Stimulated activated CD4-positive, alpha-beta T cell treated with anti-CD3 and anti-CD28 coated beads, TNF-alpha, amount 100 ng/mL, for 4 hours (primary cell): ENCODE measurements around the gene ST3GAL5.

Source experiments
- DNase-seq, 3 experiments: peaks; one replicate each; pipeline ENCODE4 v3.0.0-alpha.2; 2020; ENCODE audit warnings: low read depth in 3 of 3

Gene ST3GAL5

DNA sequence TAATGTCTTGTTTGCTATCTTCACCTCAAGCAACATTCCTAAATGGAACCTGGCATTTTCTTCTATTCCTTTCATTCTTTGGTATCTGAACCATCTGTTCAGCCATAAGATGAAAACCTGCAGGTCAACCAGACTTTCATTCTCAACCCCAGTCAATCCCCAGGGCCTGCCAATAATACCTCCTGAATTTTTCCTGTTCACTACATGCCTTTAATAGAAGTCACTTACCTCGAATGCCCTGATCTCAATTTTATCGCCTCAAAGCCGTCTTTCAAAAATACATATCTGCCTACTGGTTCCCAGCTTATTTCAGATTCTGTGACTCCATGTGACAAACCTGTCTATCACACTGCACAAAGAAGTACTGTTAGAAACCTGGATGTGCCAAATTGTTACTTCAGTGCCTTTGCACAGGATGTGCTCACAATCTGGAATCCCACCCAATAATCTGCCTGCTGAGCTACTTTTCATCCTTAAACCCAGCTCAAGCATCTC, 22.6 kb downstream of the ST3GAL5 start:
- DNase-seq: no peak

- DNase-seq: no peak
Measured at GRCh38 chr2:85865539-85866164, 23.1 kb downstream of the ST3GAL5 start.

- DNase-seq: no peak
Measured at GRCh38 chr2:85864654-85865053, 24.1 kb downstream of the ST3GAL5 start.

DNA sequence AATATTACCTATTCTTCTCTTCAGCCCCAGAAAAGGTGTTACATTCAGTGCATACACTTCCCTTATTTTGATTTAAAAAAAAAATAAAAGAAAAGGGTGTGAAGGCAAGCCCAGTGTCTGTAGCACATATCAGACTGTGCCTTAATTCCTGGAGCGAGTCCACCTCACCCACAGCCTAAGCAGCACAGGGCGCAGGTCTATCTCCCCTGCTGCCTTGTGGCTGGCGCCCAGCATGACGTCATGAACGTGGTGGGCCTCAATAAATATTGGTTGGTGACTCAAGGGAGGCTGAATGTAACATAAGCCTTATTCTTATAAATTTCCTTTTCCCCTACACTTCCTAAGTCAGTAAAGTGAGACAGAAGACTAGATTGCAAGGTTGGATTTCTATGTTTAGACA, 26.4 kb downstream of the ST3GAL5 start:
- no peak for DNase-seq

DNA sequence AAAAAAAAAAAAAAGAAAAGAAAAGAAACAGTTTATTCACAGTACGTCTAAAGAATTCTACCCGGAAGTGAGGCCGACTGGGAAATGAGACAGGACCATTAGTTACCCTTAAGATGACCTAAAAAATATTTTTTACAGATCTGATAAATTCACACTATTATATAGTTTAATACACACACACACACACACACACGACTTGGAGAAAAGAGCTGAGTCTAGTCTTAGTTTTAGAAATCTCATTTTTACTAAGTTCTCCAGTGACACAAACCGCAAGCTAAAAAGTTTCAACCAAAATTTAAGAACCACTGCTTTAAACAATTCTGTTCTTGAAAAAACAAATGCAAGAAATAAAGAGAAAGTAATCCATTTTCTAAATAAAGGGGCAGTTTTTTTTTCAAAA, 27.1 kb downstream of the ST3GAL5 start:
- no peak for DNase-seq

- DNase-seq: no peak
Measured at GRCh38 chr2:85861180-85861579, 27.6 kb downstream of the ST3GAL5 start.

DNA sequence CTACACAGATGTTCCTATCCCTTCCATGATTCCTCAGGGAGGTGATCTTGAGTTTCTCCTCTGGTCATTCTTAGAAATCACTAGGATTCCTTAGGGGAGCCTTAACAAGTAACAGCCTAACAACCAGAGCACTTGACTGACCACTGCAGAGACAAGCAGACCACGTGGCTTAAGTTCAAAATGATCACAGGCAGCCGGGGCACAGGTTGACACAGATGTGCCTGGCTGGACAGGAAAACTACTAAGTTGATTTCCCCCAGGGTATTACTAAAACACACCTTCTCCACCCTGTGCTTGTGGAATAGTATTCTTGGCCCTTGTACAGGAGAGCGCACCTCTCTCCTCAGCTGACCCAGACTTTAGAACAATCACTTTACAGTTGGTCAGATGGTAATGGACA, 29.9 kb downstream of the ST3GAL5 start:
- DNase-seq: no peak

GRCh38 chr2:85854897-85855296, 33.9 kb downstream of the ST3GAL5 start:
- DNase-seq: no peak

- DNase-seq: no peak
Measured at GRCh38 chr2:85854166-85854509, 34.7 kb downstream of the ST3GAL5 start.

DNA sequence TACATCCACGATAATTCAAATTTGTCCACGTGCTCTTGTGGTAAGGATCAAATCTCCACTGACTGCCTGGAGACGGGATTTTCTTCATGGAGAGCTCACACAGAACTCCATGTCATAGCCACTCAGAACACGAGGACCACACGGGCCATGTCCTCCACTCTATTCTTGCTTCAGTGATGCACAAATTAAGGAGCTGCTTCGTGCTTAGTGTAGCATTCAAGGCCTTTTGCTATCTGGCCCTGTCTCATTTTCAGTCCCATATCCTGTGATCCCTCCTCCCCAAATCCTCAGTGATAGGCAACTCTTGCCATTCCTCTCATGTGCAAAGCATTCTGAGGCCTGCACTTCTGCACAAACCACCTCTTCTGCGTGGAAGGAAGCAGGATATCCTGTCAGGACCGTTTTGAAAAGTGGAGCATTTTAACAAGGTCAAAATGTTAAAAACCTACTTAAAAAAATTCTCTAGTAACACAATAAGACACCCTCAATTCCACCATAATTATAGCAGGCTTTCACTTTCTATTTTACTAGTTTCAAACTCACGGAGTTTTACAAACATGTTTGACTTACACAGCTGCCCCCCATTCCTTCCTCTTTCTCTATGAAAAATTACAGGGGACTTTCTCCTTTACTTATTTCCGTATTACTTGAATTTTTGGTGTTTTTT, 35.2 kb downstream of the ST3GAL5 start:
- no peak for DNase-seq

- peak in 2 of 3 experiments; percentile 33 for DNase-seq
Measured at GRCh38 chr2:85852937-85853498, 35.8 kb downstream of the ST3GAL5 start.

DNA sequence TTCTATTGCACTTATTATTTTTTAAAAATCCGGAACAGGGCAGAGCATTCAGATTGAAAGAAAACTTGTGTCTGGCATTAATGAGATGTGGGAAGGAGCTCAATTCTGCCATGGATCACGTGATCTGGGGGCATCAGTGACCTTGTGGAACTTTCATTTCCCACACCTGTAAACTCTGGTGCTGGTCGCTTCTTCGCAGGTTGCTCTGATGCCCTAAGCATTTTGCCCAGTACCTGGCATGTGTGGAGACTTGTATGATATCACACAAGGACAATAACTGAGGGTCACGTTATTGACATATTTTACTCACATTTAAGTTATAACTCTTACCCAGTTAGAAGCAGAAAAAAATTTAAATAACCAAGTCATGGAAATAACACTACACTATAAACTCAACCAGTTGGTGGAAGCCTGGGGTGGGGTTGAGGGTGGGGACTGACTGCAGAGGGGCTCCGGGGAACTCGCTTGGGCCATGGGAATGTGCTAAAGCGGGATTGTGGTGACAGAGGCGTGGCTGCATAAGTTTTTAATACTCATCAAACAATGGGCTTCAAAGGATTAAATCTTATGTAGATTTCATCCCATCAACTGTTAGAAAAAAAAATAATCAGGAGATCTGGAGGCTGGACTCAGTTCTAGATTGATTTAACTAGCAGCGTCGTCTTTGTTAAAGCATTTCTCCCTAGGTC, 36.5 kb downstream of the ST3GAL5 start:
- no peak for DNase-seq

DNA sequence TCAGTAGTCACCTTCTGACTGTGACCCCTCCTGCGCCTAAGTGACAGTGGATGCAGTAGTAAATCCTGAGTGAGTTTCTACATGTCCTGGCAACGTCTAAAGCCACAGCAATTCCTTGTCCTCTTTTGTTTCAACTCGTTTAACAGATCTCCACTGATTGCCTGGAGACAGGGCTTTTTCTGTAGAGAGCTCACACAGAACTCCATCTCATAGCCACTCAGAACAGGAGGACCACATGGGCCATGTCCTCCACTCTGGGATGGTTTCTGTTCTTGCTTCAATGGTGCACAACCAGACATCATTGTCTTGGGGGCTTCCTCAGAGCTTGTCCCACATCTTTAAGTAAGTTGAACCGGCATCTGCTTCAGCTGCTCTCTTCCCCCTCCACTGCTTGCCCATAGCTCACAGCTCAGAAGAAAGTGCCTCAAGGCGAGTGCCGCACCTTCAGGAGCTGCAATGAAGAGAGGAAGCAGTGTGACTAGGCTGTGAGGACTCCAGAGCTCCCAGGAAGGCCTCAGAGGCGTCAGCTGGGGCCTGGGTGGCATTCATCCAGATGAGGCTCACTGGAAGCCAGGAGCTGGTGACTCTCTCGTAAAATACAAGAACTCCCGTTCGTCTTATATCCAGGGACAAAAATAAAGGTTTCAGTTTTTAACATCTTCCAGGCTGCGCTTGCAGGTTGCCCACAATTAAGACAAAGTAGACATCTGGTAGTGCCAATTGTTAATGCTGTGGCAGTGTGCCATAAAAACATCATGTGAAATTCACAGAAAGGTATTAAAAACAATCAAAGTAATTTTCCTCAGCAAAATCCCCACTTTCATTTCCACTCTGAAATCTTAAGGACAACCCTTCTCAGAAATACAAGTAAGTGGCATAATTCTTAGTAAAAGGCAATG, 37.3 kb downstream of the ST3GAL5 start:
- no peak for DNase-seq

- DNase-seq: no peak
Measured at GRCh38 chr2:85850451-85850850, 38.3 kb downstream of the ST3GAL5 start.

GRCh38 chr2:85847051-85847588, 41.7 kb downstream of the ST3GAL5 start:
- DNase-seq: no peak

- no peak for DNase-seq
Measured at GRCh38 chr2:85846411-85846810, 42.4 kb downstream of the ST3GAL5 start.

GRCh38 chr2:85844486-85844885, 44.3 kb downstream of the ST3GAL5 start:
- no peak for DNase-seq

GRCh38 chr2:85843543-85843942, 45.2 kb downstream of the ST3GAL5 start:
- no peak for DNase-seq

GRCh38 chr2:85840091-85840490, 48.7 kb downstream of the ST3GAL5 start:
- DNase-seq: no peak

DNA sequence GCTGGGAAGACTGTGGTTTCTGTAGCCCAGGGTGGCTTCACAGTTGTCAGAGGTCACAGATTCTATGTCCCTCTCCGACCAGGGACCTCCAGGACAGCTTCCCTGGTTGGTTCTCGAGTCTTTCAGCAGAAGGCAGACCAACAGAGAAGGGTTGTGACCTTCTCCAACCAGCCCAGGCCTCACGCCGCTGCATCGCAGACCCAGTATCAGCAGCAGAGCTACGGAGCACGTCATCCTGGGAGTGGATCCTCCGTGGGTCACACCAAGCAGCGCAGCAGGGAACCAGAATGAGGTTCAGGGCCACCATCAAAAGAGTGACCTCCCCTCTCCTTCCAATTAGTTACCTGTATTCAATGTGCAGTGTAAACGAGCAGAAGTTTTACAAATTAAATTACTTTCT, 49.3 kb downstream of the ST3GAL5 start:
- no peak for DNase-seq

DNA sequence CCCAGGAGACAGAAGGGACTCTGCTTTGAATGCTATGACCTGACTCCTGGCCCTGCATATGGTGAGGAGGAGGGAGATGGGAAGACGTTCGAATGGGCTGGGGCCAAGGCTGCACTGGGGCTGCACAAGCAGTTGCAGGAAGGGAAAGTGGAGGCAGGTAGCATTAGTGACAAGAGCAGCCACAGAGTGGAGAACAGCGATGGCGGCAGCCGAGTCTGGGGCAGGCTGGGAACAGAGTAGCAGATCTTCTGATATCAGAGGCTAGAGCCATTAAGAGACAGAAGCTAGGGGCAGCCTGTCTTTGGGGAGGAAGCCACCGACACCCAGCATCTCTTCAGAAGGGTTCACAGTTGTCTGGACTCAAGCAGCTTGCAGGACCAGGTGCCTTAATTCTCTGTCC, 50.1 kb downstream of the ST3GAL5 start:
- no peak for DNase-seq
